Measurements from ENCODE around the gene MACROD2.

- TF ChIP-seq POLR2A (IDR thresholded peaks at IDR 0.05) (no peak), CTCF (IDR thresholded peaks at IDR 0.05) (no peak)
Observed at GRCh38 chr20:16062661-16063581, 2067.6 kb downstream of the MACROD2 start.
